Midbrain (tissue), 1 donor: ENCODE measurements around the gene NPIPB2.
"Not testable (repeated sequence)": the region's sequence is repeated elsewhere in the genome, so short reads cannot be mapped to it uniquely, and the experiment has no call there.

Experiments used
- DNase-seq: peaks from one replicate; lab custom pipeline; 2025; lab: John Stamatoyannopoulos, UW

NPIPB2 gene

DNA sequence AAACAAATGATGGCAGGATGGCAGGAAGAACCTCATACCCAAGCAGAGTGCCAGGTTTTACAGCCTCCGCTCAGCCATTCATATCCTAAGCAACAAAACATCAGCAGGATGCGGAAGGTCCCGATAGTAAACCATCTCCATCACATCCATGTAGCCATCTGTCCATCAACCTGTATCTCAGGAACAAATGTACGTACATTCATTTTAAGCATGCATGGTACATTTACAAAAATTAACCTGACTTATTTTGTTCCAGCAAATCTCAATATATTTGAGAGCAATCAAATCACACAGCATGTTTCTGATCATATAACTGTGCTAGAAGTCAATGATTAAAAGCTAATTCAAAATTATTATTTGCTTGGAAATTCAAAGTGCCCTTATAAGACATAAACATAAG, at the start of gene NPIPB2:
Gene NPIPB2 (minus strand): TSS at position 101 of the 400 bp plus-strand sequence. CDS start 0 bp downstream, at position 101.
- DNase-seq: not testable (repeated sequence)

DNA sequence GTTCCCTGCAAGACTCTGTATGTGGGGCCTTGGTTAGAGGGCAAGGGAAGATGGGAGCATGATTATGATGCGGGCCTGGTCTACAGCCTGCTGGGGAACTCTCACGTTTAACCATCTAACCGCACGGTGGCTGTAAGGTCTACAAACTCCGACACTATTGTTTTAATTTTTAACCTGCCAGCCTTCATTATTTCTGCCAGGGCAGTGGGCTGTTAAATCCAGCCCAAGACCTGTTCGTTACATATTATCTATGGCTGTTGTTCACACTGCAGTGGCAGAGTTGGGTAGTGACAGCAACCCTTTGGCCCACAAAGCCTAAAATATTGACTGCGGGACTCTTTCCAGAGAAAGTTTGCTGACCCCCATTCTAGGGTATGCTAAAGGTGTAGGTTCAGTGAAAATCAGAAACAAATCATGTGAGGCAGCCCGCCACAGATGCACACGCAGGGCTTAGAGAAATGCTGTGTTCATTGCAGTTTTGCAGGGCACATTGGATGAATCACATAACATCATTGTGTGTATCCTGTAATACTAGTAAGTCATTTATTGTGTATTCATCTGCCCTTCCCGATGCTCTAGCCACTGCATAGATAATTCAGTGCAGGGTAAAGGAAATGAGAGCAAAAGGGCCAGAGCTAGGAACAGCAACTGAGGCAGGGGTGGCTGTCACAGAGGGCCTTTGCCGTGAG, 49.0 kb upstream of the NPIPB2 start:
- no peak for DNase-seq

DNA sequence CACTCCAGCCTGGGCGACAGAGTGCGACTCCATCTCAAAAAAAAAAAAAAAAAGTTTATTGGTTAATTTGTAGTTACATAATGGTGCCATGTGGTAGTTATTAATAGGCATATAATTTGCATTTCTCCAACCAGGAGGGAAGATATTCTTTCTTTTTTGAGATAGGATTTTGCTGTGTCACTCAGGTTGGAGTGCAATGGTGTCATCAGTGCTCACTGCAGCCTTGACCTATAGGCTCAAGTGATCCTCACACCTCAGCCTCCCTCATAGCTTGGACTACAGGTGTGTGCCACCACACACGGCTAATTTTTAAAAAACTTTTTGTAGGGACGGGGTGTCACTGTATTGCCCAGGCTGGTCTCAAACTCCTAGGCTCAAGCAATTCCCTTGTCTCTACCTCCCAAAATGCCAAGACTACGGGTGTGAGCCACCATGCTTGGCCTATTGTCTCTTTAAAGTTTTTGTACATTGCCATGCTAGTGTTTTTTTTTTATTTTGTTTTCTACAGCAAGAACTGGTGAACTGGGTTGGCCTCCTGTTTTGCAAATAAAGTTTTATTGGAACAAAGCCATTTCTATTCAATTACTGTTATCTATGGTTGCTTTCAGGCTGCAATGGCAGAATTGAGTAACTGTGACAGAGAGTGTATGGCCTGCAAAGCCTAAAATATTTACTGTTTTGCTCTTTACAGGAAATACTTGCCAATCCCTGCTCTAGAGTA, 46.6 kb upstream of the NPIPB2 start:
- DNase-seq: no peak

DNA sequence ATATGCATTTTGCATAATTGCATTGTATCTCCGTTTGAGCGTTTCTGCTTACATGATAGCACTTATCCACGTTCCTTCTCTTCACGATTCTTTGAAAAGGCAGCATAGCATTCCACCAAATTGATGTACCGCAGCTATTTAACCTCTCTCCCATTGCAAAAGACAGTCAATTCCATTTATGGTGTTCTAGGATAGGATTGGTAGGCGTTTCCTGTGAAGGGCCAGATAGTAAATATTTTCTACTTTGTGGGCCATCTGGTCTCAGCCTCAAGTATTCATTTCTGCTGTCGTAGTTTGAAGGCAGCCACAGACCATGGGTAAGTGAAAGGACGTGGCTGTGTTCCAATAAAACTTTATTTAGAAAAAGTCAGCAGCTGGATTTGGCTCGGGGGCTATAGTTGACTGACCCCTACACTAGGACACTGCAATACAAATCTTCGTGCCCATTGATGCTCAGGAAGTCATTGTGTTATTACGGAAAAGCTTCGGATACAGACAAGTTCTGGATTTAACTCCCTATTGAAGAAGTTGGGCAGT, 44.7 kb upstream of the NPIPB2 start:
- no peak for DNase-seq

DNA sequence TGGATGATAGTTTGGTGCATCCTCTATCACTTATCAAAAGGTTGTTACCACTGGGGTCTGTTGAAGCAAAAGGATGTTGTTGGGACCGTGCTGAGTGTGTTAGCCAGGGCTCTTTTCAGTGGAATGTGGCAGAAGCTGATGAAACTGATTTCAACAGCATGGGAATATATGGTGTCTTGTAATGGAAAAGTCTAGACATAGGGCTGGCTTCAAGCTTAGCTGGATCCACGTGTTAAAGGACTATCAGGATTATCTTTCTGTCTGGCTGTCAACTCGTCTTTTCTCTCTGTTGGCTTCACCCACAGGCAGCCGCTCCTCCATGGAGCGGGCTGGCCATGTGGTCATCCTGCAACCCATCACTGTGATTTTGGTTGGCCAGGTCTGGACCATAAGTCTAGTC, 43.4 kb upstream of the NPIPB2 start:
- DNase-seq: no peak

DNA sequence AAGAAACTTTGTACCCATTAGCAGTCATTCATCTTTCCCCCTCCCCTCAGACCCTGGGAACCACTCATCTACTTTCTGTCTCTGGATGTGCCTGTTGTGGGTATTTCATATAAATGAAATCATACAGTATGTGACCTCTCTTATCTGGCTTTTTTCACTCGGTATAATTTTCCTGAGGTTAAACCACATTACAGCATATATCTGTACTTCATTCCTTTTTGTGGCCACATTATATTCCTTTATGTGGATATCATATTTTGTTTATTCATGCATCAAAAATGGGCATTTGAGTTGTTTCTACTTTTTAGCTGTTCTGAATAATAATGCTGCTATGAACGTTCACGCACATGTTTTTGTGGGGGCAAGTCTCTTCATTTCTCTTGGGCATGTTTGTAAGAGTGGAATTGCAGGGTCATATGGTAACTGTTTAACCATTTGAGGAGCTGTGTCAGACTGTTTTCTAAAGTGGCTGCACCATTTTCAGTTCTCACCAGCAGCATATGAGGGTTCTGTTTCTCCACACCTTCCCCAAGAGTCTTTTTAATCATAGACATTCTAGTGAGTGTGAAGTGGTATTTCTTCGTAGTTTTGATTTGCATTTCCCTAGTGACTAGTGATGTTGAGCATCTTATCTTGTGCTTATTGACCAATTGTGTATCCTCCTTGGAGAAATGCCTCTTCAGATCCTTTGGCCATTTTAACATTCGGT, 38.4 kb upstream of the NPIPB2 start:
- DNase-seq: no peak

DNA sequence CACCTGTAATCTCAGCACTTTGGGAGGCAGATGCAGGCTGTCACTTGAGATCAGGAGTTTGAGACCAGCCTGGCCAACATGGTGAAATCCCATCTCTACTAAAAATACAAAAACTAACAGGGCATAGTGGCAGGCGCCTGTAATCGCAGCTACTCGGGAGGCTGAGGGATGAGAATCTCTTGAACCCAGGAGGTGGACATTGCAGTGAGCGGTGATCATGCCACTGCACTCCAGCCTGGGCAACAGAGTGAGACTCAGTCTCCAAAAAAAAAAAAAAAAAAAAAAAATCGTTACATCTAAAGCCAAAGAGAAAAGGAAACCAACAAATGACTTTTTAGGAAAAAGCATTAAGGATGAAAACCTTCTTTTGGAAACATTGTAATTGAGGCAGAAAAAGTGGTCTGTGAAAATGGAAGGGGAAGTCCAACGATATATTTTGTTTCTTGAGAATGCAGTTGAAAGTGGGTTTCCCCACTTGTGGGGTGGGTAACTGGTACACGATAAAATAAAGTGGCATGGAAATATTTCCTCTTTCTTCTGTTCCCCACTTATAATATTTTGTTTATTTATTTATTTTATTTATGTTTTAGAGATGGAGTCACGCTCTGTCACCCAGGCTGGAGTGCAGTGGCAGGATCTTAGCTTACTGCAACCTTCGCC, 37.3 kb upstream of the NPIPB2 start:
- no peak for DNase-seq

DNA sequence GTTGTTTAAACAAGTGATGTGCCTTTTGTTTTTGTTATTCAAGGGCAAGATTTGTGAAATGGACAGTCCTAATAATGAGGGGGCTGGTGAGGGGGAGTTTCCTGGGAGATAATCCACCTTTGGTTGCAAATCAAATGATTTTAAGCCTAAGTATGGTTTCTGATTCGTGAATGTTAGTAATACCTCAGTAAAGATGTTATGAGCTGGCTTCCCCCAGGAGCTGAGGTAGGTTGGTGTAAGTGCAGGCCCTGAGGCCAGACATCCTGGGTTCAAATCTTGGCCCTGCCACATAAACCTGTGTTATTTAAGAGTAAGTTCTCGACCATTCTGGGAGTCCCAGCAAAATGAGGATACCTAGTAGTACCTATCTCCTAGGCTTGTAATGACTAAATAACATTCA, 36.2 kb upstream of the NPIPB2 start:
- DNase-seq: no peak

DNA sequence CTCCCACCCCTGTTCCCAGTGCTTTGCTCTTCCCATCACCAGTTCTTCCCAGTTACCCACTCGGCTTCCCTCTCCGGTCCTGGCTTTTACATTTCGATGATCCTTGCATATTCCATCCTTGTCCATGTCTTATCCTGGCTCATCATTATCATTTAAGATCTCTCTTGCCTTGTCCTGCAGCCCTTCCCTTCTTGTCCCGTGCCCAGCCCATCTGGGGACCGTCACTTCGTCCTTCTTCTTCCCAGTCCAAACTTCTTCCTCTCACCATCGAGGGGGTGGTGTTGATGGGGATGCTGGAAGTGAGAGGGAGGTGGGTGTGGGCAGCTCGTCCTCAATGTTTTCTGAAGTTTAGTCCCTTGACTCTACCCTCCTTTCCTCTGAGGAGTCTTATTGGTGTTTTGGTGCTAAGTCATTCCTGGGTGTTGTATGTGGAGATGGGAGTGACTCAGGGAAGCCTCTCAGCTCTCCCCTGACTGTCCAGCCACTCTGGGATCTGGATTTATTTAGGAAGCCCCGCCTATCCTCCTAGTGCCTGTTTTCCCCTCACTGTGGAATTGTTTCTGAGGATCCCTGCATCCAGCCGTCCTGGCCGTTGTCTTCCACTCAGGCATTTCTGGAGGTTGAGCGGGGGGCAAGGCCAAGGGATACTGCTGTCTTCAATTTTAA, 35.7 kb upstream of the NPIPB2 start:
- DNase-seq: no peak

DNA sequence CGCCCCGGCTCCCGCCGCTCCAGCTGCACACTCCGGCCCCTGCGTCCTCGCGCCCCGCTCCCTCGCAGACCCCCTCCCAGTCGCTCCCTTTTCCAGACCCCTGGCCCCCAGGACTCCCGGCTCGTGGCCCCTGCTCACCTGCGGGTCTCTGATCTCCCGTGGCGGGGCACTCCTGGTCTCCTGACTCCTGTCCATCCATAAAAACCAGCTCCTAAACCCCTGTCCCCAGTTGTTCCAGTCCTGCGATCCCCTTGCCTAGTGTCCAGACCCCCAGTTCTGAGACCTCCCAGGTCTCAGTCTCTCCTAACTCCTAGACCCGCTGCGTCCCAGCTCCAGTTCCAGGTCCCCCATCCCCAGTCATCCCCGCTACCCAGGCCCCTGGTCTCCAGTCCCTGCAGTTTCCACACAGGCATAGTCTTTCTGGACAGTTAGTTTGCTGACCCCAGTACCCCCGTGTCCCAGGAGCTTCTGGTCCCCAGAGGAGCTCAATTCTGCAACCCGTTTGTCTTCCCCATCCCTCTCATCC, 35.1 kb upstream of the NPIPB2 start:
- no peak for DNase-seq

DNA sequence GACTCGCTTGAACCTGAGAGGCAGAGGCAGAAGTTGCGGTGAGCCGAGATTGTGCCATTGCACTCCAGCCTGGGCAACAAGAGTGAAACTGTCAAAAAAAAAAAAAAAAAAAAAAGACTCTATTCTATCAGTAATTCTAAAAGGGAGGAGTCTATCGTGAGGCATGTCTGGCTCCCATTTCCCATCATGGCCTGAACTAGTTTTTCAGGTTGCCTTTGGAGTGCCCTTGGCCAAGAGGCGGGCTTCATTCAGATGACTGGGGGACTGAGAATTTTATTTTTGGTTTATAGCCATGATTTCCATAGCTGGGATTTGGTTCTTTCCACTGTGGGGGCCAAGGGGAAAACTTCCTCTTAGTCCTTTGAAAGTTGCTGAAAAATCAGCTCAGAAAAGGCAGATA, 31.2 kb upstream of the NPIPB2 start:
- DNase-seq: no peak

DNA sequence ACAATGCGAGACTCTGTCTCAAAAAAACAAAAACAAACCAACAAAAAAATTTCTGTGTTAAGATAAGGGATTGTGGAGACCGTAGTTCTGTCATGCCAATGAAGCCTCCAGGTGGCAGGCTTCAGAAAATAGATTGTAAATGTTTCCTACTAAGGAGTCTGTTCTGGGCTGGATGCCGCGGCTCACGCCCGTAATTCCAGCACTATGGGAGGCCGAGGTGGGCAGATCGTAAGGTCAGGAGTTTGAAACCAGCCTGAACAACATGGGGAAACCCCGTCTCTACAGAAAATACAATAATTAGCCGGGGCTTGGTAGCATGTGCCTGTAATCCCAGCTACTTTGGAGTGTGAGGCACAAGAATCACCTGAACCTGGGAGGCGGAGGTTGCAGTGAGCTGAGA, 30.3 kb upstream of the NPIPB2 start:
- DNase-seq: no peak

DNA sequence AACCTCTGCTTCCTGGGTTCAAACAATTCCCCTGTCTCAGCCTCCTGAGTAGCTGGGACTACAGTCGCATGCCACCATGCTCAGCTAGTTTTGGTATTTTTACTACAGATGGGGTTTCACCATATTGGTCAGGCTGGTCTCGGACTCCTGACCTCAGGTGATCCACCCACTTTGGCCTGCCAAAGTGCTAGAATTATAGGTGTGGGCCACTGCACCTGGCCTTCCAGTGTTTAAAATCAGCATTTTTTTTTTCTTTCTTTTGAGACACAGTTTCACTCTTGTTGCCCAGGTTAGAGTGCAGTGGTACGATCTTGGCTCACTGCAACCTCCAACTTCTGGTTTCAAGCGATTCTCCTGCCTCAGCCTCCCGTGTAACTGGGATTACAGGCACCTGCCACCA, 28.4 kb upstream of the NPIPB2 start:
- not testable (repeated sequence) for DNase-seq

DNA sequence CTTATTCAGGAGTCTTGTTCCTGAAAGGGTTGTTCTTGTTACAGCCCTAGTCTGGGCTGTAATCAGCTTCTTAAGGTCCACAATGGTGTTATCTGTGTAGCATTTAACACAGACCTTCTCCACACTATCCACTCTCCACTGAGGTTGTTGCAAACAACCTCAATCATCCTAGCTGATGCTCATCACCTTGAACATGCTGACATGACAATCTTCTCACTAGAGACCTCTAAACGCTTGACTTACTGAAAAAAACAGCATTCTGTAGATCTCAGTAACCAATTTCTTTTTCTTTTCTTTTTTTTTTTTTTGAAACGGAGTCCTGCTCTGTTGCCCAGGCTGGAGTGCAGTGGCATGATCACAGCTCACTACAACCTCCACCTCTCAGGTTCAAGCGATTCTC, 26.7 kb upstream of the NPIPB2 start:
- no peak for DNase-seq

DNA sequence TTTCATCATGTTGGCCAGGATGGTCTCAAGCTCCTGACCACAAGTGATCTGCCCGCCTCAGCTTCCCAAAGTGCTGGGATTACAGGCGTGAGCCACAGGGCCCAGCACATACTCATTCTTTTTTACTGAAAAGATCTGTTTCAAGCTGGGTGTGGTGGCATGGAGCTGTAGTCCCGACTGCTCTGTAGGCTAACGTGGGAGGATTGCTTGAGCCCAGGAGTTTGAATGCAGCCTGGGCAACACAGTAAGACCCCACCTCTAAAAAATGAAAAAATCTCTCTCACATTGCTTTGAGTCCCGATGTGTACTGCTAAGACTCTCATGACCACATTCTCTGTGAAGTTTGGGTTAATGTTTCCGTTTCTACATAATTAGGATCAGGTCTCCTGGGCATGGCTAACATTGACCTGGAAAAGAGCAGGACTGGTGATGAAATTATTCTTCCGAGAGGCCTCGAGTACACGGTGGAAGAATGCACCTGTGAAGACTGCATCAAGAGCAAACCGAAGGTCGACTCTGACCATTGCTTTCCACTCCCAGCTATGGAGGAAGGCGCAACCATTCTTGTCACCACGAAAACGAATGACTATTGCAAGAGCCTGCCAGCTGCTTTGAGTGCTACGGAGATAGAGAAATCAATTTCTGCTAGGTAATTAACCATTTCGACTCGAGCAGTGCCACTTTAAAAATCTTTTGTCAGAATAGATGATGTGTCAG, 25.5 kb upstream of the NPIPB2 start:
- DNase-seq: no peak

DNA sequence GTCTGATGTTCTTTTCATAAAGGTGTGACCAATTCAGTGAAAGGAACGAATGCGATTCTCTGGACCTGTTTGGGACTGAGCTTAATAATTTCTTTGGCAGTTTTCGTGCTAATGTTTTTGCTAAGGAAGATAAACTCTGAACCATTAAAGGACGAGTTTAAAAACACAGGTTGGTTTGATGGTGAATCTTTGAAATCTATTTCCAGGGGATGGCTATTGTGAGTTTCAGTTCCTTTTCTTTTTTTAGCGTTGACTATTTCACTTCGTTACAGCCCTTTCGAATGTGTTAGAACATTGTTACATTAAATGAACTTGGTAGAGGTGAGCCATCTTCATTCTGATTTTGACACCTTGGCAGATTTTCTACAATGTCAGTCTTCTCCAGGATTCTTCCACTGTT, 24.3 kb upstream of the NPIPB2 start:
- DNase-seq: no peak

DNA sequence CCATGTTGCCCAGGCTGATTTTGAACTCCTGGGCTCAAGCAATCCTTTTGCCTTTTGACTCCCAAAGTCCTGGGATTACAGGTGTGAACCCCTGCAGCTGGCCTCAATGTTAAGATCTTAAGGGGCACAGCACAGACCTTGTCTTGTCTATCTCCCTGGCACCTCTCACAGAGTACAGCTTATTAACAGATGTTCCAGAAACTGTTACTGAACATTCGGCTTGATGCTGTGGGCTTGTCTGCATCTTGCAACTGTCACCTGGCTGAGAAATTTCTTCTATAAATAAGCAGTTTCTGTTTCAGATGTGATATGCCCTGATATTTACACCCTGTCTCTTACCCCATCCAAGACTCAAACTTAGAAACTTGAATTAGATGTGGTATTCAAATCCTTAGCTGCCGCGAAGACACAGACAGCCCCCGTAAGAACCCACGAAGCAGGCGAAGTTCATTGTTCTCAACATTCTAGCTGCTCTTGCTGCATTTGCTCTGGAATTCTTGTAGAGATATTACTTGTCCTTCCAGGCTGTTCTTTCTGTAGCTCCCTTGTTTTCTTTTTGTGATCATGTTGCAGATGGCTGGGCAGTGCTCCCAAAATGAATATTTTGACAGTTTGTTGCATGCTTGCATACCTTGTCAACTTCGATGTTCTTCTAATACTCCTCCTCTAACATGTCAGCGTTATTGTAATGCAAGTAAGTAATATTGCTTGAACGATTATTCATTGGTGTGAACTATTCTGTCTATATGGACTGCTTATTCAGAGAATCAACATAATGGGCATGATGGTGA, 23.1 kb upstream of the NPIPB2 start, which contains the start of gene TNFRSF17:
Gene TNFRSF17 (plus strand): TSS at position 450 of the 791 bp plus-strand sequence. CDS start 115 bp downstream, at position 565.
- no peak for DNase-seq

DNA sequence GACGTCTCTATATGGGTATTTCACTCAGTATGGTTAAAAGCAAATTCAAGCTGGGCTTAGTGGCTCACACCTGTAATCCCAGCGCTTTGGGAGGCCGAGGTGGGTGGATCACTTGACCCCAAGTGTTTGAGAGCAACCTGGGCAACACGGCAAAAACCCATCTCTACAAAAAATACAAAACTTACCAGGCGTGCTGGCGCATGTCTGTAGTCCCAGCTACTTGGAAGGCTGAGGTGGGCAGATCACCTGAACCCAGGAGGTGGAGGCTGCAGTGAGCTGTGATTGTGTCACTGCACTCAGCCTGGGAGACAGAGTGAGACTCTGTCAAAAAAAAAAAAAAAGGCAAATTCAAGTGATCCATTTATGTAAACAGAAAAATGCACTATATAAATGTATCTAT, 21.9 kb upstream of the NPIPB2 start:
- DNase-seq: no peak

DNA sequence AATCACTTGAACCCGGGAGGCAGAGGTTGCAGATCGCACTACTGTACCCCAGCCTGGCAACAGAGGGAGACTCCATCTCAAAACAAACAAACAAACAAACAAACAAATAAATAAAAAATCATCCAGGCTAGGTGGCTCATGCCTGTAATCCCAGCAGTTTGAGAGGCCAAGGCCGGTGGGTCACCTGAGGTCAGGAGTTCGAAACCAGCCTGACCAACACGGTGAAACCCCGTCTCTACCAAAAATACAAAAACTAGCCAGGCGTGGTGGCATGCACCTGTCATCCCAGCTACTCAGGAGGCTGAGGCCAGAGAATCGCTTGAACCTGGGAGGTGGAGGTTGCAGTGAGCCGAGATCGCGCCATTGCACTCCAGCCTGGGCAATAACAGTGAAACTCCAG, 21.1 kb upstream of the NPIPB2 start:
- DNase-seq: not testable (repeated sequence)

DNA sequence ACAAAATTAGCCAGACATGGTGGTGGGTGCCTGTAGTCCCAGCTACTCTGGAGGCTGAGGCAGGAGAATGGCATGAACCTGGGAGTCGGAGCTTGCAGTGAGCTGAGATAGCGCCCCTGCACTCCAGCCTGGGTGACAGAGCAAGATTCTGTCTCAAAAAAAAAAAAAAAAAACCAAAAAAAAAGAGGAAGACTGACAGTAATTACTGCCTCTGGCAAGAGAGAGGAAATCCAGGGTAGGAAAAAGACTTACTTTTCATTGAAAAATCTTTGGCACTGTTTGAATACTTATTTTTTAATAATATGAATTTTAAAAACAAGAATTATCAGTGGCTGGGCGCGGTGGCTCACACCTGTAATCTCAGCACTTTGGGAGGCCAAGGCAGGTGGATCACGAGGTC, 20.6 kb upstream of the NPIPB2 start:
- DNase-seq: not testable (repeated sequence)
